Stimulated activated CD8-positive, alpha-beta memory T cell treated with anti-CD3 and anti-CD28 coated beads, Interleukin-7, amount 100 ng/mL, for 4 hours (primary cell): ENCODE measurements around the gene MED16.
"Not testable (repeated sequence)": the region's sequence is repeated elsewhere in the genome, so short reads cannot be mapped to it uniquely, and the experiment has no call there.

Experiments
- DNase-seq, 2 donors: peaks; one replicate each; pipeline ENCODE4 v3.0.0-alpha.2; 2020; ENCODE audit warnings: low read depth in 2 of 2

MED16 gene

GRCh38 chr19:827710-828321 lies 65.2 kb downstream of the MED16 start, which contains the start of gene AZU1:
Gene AZU1, plus strand, starts transcription at chr19:827837. Its CDS starts 10 bp downstream, at chr19:827847.
- no peak for DNase-seq

- DNase-seq, result no peak
Observed at GRCh38 chr19:827314-827709, 65.7 kb downstream of the MED16 start.

- DNase-seq, result no peak
Observed at GRCh38 chr19:825897-826644, 66.9 kb downstream of the MED16 start.

- no peak for DNase-seq
Observed at GRCh38 chr19:824885-825284, 68.1 kb downstream of the MED16 start.

- no peak for DNase-seq
Observed at GRCh38 chr19:823565-824121, 69.3 kb downstream of the MED16 start.

GRCh38 chr19:821825-822503 lies 71.0 kb downstream of the MED16 start, which contains the start of gene PLPPR3:
Gene PLPPR3, minus strand, starts transcription at chr19:821955. Its CDS starts 396 bp downstream, at chr19:821559.
- DNase-seq, result no peak

- no peak for DNase-seq
Observed at GRCh38 chr19:821231-821824, 71.7 kb downstream of the MED16 start.

GRCh38 chr19:820212-820611 lies 72.8 kb downstream of the MED16 start:
- DNase-seq, result not testable (repeated sequence)
